GM21717 (cell line): ENCODE results near the gene NOP53.
"Not testable (repeated sequence)": the region's sequence is repeated elsewhere in the genome, so short reads cannot be mapped to it uniquely, and the experiment has no call there.

ENCODE experiments used
- ATAC-seq: cut with Tn5 transposase; IDR thresholded peaks from one replicate; pipeline ENCODE4 v1.9.1; 2021; ENCODE audit warnings: mild to moderate bottlenecking, moderate library complexity; ENCODE audit not compliant: unreplicated experiment

The NOP53 gene

DNA sequence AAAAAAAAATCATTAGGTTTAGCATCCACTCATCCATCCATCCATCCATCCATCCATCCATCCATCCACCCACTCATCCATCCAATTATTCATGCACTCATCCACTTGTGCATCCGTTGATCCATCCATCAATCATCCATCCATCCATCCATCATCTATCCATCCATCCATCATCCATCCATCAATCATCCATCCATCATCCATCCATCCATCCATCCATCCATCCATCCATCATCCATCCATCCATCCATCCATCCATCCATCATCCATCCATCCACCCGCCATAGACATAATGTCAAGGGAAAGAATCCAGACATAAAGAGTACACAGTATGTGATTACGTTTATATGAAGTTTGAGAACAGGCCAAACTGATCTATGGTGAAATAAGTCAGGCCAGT, 24.2 kb downstream of the NOP53 start:
- no peak for ATAC-seq

DNA sequence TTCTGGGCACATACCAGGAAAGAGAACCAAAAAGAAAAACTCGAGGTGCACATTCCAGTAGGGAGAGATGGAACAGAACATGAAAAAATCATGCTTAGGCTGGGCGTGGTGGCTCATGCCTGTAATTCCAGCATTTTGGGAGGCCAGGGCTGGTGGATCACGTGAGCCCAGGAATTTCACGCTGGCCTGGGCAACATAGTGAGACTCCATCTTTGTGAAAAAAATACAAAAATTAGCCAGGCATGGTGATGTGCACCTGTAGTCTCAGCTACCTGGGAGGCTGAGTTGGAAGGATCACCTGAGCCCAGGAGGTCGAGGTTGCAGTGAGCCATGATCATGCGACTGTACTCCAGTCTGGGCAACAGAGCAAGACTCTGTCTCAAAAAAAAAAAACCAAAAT, 25.9 kb downstream of the NOP53 start:
- not testable (repeated sequence) for ATAC-seq

DNA sequence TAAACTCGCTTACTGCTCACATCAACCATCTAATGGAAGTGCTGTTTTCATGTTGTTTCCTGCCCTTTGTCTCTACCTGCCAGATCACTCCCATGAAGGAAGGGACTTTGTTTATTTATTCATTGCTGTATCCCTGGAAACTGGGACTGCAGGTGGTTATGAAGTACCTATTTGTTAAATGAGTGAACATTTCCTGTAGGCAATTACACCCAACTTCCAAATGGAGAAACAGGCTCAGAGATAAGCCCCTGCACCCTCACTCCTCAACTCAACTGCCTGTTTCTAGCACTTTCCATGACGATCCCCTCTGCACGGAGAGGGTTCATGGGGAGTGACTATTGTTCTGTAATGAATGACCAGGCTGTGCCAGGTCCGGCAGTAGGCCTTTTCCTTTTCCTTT, 31.2 kb downstream of the NOP53 start:
- no peak for ATAC-seq

DNA sequence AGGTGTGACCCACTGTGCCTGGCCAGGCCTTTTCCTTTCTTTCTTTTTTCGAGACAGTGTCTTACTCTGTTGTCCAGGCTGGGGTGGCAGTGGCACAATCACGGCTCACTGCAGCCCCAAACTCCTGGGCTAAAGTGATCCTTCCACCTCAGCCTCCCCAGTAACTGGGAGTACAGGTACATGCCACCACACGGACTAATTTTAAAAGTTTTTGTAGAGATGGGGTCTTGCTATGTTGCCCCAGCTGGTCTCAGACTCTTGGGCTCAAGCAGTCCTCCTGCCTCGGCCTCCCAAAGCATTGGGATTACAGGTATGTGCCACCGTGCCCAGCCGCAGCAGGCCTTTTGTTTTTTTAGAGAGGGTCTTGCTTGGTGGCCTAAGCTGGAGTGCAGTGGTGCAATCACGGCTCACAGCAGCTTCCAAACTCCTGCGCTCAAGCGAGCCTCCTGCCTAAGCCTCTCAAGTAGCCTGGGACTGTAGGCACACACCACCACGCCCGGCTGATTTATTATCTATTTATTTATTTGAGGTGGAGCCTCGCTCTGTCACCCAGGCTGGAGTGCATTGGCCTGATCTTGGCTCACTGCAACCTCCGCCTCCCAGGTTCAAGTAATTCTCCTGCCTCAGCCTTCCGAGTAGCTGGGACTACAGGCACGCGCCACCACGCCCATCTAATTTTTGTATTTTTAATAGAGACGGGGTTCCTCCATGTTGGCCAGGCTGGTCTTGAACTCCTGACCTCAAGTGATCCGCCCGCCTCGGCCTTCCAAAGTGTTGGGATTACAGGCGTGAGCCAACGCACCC, 32.1 kb downstream of the NOP53 start:
- not testable (repeated sequence) for ATAC-seq

DNA sequence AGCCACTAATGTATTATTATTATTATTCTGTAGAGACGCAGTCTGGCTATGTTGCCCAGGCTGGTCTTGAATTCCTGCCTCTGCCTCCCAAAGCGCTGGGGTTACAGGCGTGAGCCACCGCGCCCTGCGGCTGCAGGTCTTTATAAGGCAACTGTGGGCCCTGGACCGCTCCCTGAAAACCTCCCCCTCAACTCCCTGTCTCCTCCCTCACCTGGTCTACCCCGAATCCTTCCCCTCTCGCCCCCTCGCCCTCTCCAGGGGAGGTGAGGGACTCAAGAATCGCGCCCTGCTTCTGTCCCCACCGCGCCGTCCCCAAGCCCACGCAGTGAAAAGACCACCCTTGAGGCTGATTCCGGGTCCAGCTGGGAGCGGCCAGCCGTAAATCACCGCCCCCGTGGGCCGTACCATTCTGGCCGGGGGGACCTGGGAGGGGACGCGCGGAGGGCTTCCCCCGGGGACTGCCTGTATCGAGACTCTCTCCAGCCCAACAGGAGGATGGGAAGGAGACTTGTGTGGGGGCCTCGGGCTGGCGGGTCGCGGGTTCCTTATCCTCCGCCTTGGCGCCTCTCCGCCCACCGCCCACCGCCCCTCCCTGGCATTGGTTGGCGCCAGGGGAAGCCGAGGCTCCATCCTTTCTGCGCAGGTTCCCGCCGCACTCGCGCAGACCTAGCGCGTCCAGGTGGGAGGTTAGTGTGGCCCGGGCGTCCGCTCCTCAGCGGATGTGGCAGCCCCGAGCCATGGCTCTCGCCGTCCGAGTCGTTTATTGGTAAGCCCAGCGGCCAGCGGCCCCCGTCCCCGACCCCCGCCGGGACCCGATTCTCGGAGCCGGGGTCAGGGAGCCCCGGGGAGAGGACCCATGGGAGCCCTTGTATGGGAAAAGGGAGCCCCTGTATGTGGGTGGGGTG, 33.0 kb downstream of the NOP53 start, which contains the start of gene SELENOW:
SELENOW (plus strand) TSS at position 655 of the 905 bp plus-strand sequence; CDS start at position 738, 83 bp downstream.
- peak; percentile 70 for ATAC-seq

DNA sequence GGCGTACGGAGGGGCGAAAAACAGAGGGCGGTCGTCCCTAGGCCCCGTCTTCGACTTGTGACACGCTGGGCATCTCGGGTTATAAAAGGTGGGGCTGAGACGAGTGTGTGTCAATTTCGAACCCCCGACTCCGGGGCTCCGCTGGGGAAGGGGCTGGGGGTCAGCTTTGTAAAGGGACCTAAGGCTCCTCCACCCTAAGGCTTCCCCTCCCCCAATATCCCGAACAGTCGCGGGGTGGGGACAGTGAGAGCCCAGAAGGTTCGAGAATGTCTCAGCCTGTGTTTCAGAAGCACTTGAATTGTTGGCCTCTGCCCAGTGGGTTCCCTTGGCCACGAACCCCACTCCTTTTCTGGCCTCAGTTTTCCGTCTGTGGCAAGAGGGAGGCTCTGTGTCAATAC, 33.6 kb downstream of the NOP53 start:
- no peak for ATAC-seq

DNA sequence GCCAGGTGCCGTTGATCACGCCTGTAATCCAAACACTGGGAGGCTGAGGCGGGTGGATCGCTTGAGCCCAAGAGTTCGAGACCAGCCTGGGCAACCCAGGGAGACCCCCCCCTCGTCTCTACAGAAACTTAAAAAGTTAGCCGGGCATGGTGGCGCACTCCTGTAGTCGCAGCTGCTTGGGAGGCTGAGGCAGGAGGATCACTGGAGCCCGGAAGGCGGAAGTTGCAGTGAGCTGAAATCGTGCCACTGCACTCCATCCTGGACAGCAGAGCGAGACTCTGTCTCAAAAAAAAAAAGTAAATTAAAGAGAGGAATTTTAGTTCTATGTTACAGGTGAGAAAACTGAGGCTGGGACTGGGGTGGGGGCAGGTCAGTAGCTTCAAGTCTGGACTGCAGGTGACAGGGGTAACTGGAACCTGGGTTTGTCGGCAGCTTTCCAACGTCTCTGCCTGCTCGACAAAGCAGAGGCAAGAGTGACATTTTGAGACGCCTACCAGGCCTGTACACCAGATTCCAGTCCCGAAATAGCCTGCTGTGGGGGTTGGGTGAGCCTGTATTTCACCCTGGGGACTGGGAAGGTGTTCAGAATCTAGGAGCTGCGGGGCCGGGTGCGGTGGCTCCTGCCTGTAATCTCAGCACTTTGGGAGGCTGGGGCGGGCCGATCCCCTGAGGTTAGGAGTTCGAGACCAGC, 34.3 kb downstream of the NOP53 start:
- no peak for ATAC-seq

DNA sequence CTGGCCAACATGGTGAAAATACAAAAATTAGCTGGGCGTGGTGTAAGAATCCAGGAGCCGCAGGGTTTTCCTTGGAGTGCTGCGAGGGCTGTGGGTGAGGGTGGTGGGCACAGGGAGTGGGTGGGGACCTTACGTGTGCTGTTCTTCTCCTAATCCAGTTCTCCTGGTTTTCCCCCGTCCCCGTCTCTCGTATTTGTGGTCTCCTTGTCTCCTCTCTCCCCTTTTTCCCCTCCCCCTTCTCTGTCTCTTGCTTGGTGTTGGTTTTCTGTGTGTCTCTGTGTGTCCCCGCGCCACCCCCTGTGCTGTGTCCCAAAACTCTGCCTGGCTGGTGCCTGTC, 34.8 kb downstream of the NOP53 start:
- no peak for ATAC-seq

DNA sequence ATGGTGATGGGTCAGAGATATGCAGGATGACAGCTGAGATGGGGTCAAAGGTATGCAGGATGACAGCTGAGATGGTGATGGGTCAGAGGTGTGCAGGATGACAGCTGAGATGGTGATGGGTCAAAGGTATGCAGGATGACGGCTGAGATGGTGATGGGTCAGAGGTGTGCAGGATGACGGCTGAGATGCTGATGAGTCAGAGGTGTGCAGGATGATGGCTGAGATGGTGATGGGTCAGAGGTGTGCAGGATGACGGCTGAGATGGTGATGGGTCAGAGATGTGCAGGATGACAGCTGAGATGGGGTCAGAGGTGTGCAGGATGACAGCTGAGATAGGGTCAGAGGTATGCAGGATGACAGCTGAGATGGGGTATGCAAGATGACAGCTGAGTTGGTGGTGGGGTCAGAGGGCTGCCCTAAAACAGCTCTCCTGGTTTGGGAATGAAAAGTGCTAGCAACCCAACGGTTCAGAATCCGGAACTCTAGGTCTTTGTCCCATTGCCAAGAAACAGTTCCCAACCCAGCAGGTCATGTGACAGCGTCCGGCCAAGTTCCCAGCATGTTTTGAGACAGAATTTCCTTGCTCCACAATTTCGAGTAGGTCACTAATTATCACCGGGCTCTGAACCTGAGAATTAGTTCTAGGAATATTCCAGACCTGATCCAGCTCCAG, 36.4 kb downstream of the NOP53 start:
- no peak for ATAC-seq

DNA sequence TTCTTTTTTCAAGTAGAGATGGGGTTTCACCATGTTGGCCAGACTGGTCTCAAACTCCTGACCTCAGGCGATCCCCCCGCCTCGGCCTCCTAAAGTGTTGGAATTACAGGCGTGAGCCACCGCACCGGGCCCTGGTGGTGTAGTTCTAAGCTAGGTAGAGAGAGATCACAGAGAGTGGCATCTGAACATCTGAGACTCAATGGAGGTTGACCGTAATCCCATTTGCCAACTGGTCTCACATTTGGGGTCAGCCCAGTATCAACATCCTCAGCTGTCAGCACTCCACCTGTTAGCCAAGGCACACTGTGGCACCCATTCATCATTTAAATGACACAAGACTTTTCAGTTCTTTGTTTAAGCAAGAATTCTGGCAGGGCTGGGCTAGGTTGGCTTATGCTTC, 41.2 kb downstream of the NOP53 start:
- no peak for ATAC-seq

DNA sequence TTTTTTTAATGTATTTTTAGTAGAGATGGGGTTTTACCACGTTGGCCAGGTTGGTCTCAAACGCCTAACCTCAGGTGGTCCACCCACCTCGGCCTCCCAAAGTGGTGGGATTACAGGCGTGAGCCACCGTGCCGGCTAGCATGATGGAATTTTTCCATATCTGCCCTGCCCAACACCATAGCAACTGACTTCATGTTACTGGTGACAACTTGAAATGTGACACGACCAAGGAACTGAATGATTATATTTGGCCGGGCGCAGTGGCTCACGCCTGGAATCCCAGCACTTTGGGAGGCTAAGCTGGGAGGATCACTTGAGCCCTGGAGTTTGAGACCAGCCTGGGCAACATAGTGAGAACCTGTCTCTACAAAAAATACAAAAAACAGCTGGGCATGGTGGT, 42.0 kb downstream of the NOP53 start:
- ATAC-seq, result not testable (repeated sequence)

DNA sequence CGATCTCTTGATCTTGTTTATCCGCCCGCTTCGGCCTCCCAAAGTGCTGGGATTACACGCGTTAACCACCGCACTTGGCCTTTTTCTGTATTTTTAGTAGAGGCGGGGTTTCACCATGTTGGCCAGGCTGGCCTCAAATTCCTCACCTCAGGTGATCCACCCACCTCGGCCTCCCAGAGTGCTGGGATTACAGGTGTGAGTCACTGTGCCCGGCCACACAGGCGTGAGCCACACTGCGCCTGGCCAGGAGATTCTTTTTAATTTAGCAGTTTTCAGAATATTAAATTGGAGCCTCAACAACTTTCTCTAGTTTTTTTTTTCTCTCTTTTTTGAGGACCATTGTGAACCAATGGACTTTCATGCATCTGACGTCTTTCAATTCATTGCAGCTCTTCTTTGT, 44.5 kb downstream of the NOP53 start:
- ATAC-seq, result not testable (repeated sequence)

DNA sequence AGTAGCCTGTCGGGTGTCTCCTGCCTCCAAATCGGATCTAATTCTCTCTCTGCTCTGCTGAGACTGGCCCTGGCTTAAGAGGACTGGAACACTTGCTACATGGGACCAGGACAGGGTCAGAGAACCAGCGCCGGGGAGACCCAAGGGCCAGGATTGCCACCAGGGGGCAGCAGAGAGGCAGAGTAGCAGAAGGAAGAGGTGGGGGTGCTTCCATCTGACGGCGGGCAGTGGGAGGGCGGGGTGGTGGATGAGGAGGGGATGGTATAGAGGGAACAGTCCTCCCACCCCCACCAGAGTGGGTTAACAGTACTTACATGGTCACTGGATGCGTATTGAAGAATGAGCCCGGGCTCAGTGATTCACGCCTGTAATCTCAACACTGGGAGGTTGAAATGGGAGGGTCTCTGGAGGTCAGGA, 45.1 kb downstream of the NOP53 start:
- no peak for ATAC-seq

DNA sequence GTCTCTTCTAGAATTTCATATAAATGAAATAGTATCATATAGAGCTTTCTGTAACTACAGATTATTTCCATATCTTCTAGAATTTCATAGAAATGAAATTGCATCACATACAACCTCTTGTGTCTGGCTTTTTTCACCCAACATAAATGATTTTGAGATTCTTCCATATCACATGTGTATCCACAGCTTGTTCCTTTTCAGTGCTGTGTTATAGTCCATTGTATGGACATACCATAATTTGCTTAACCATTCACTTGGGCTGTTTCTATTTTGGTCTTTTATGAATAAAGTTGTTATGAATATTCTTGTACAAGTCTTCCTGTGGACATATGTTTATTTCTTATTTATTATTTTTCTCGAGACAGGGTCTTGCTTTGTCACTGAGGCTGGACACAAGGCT, 47.3 kb downstream of the NOP53 start:
- ATAC-seq, result no peak

DNA sequence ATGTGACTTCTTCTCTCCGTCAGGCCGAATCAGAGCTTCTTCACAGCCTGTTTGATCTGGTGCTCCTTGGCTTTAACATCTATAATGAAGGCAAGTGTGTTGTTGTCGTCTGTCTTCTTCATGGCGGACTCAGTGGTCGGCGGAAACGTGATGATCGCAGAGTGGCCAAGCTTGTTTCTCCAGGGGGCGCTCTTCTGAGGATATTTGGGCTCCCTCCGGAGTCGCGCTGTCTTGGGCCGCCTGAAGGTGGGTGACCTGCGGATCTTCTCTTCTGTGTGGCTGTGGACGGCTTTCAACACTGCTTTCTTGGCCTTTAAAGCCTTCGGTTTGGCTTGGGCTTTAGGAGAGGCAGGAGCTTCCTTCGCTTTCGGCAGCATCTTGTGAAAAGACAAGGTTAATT, 49.2 kb downstream of the NOP53 start:
- no peak for ATAC-seq

DNA sequence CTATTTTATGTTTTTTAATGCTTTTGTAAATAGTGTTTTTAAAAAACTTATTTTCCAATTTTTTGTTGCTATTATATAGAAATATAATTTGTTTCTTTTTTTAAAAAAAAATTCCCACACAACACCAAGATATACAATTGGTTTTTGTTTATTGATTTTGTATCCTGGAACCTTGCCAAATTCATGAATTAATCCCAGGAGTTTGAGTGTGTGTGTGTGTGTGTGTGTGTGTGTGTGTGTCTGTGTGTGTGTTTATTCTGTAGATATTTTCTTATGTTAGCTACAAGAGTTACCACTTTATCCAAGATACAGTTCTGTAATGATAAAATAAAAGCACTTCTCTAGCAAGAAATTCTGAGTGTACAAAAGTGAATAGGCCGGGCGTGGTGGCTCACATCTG, 51.4 kb downstream of the NOP53 start:
- ATAC-seq, result no peak

DNA sequence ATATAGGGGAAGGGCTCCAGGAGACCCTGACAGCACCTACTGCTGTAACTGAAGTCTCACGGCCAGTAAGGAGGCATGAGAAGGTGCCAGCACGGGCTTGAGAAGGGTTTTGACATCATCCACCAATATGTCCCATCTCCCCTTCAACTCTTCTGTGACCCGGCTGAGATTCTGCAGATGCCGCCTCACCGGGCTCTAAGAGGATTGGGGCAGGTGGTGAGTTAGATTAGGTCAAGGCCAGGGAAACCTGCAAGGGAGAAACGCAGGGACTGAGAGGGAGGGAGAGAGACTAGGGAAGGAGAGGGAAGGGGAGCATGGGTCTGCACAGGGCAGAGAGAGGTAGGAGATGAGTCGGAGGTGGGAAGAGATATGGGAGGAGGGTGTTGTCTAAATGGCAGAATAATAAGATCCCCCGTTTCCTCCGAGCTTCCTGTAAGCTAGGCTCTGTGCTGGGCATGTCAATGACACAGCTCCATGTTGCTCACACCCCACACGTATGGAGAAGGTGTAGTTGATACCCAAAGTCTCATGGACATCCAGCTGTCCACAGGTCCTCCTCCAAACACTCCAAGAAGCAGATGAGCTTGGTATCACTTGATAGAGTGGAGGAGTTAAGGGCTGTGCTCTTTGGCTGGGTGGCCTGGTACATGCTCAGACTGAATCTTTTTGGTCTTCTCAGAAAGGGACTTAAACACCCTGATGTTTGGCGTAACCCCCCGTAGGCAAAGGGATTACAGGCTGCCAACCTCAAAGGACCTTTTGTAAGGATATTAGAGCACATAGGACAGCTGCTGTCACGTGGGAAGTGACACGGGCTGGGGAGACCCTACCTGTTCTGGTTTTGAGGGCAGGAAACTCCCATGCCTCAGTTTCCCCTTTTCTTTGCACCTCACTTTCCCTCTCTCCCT, 52.9 kb downstream of the NOP53 start:
- no peak for ATAC-seq

DNA sequence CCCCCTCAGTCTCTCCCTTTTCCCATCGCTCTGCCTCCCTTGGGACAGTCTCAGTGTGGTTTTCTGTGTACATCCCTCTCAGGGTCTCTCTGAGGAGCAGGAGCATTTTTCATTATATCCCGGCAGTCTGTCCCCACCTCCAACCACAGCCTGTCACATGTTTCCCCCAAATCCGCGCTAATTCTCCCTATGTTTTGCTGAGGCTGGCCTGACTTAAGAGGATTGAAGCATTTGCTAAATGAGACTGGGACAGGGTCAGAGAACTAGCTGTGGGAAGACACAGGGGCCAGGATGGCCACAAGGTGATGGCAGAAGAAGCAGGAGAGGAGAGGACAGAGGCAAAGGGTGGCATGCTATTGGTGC, 53.5 kb downstream of the NOP53 start:
- no peak for ATAC-seq

DNA sequence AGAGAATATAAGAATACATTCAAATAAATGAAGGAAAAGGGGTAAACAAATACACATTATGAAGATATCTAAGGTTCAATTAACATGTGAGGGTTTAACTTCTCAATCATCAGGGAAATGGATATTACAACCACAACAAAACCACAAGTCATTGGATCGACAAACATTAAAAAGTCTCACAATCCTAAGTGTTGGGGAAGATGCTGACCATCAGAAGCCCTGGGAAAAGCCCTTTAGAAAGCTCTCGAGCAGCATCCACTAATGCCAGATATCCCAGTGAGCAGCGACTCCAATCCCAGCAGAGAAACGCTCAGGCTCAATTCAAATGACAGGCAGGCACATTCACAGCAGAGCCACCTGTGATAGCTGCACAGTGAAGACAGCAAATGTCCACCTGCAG, 55.9 kb downstream of the NOP53 start:
- no peak for ATAC-seq

DNA sequence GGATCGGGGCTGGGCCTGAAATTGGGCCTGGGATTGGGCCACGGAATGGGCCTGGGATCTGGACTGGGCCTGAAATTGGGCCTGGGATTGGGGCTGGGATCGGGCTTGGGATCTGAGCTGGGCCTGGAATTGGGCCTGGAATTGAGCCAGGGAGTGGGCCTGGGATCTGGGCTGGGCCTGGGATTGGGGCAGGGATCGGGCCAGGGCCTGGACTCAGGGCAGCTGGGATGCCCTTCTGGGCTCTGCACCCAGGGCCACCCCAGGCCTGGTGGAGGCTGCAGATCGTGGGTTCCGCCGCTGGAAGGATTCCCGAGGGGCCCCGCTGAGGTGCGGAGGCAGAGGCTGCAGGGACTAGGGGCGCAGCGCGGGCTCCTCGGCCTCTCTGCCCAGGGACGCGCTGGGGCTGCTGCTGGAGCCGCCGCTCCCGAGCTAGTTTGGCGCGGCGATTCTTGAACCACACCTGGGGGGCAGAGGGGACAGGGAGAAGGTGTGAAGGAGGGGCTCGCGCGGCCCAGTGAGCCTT, 57.2 kb downstream of the NOP53 start:
- no peak for ATAC-seq
